ENCODE results near the gene CALHM1. TPM values are rescaled to one million over a fixed set of nuclear protein-coding genes. Genes with fewer than 3 reads are reported as not detected.

The CALHM1 gene
- total RNA-seq, 1 donor from 2014 or later, result not detected

GRCh38 chr10:103416436-103417147 lies 42.1 kb downstream of the CALHM1 start:
- H3K4me3 ChIP-seq (ENCODE audit: low read depth, low read length), result no peak overlapping the region
- DNase-seq (ENCODE audit: low read depth), result no peak
- TF ChIP-seq CTCF (conservative IDR thresholded peaks at IDR 0.05; ENCODE audit: low read depth, low read length), result peak; percentile 62

GRCh38 chr10:103415581-103415980 lies 43.1 kb downstream of the CALHM1 start:
- no peak for TF ChIP-seq CTCF (conservative IDR thresholded peaks at IDR 0.05; ENCODE audit: low read depth, low read length)
- no peak overlapping the region for H3K4me3 ChIP-seq (ENCODE audit: low read depth, low read length)
- DNase-seq (ENCODE audit: low read depth), result no peak

GRCh38 chr10:103413564-103413963 lies 45.1 kb downstream of the CALHM1 start:
- H3K4me3 ChIP-seq (ENCODE audit: low read depth, low read length), result no peak overlapping the region
- DNase-seq (ENCODE audit: low read depth), result no peak
- no peak for TF ChIP-seq CTCF (conservative IDR thresholded peaks at IDR 0.05; ENCODE audit: low read depth, low read length)

Other genes starting within 250 kb of the CALHM1 start
- gene RPEL1, start 213.0 kb downstream of the CALHM1 start, total RNA-seq, result 0.06 and 0.07 TPM in 2 replicates
- 6.5 and 18.4 TPM in 2 replicates for gene INA, start 181.8 kb downstream of the CALHM1 start, total RNA-seq
- gene PCGF6, start 107.8 kb downstream of the CALHM1 start, total RNA-seq, result 16.2 and 22.4 TPM in 2 replicates
- gene TAF5, start 90.9 kb downstream of the CALHM1 start, total RNA-seq, result 7.5 and 11.3 TPM in 2 replicates
- 325 and 562 TPM in 2 replicates for gene ATP5MK, start 62.4 kb downstream of the CALHM1 start, total RNA-seq
- gene PDCD11, start 62.3 kb downstream of the CALHM1 start, total RNA-seq, result 32.6 and 35.2 TPM in 2 replicates
- gene CALHM2, start 6.5 kb downstream of the CALHM1 start, total RNA-seq, result 4.6 and 4.7 TPM in 2 replicates
- gene CALHM3, start 20.3 kb upstream of the CALHM1 start, total RNA-seq, result not detected in 2 replicates
- gene NEURL1, start 34.8 kb upstream of the CALHM1 start, total RNA-seq, result 0.14 and 1.3 TPM in 2 replicates

Data from epithelial cell of proximal tubule (primary cell).